H1 (cell line): ENCODE data around the gene DDN. TPM values are rescaled to one million over a fixed set of nuclear protein-coding genes. Genes with fewer than 3 reads are reported as not detected.

Experiments
- CTCF ChIA-PET: fragments of 300-600 bp; sonication (Branson Sonifier 250); formaldehyde crosslinking; loops from one replicate; lab custom pipeline; 2021; ENCODE audit not compliant: partially characterized antibody; lab: Charles Lee
- POLR2A ChIA-PET: fragments of 300-600 bp; sonication (Branson Sonifier 250); formaldehyde crosslinking; loops from one replicate; lab custom pipeline; 2021; ENCODE audit warnings: inconsistent platforms; ENCODE audit not compliant: partially characterized antibody; lab: Charles Lee
- DNase-seq, 2 experiments: peaks; one replicate each; pipeline versions ENCODE4 v3.0.0 to v3.0.0-alpha.2; 2010 to 2022; ENCODE audit warnings: low spot score in 2 of 2, low read depth in 1 of 2, mixed read lengths in 1 of 2
- FAIRE-seq: peaks from 2 replicates; lab custom pipeline; 2011; peaks lifted over from hg19 to GRCh38; lab: Jason Lieb, UNC
- H2AFZ ChIP-seq: 2 replicates; pipeline ENCODE4 v1.8.1; 2012; ENCODE audit warnings: low read length, inconsistent platforms
- H2AK5ac ChIP-seq: 2 replicates; pipeline ENCODE4 v1.6.1; 2013; ENCODE audit warnings: low read depth, low read length
- H2BK120ac ChIP-seq: replicated peaks from 2 replicates; pipeline ENCODE3; 2013; ENCODE audit warnings: low read depth, low read length, inconsistent platforms
- H2BK12ac ChIP-seq: 2 replicates; pipeline ENCODE4 v1.6.1; 2013; ENCODE audit warnings: low read depth, low read length
- H2BK15ac ChIP-seq: 2 replicates; pipeline ENCODE4 v1.6.1; 2013; ENCODE audit warnings: low read length
- H2BK20ac ChIP-seq: 2 replicates; pipeline ENCODE4 v1.6.1; 2013; ENCODE audit warnings: low read length
- H2BK5ac ChIP-seq: 2 replicates; pipeline ENCODE4 v1.6.1; 2013; ENCODE audit warnings: low read depth, low read length
- H3K14ac ChIP-seq: 2 replicates; pipeline ENCODE4 v1.6.1; 2013; ENCODE audit warnings: inconsistent platforms; ENCODE audit not compliant: insufficient read length
- H3K18ac ChIP-seq: 2 replicates; pipeline ENCODE4 v1.6.1; 2013; ENCODE audit warnings: low read length; ENCODE audit errors: extremely low read depth
- H3K23ac ChIP-seq: 2 replicates; pipeline ENCODE4 v1.6.1; 2013; ENCODE audit warnings: inconsistent platforms; ENCODE audit not compliant: insufficient read length
- H3K23me2 ChIP-seq: 2 replicates; pipeline ENCODE4 v1.6.1; 2013; ENCODE audit warnings: low read depth, low read length
- H3K27ac ChIP-seq: 2 replicates; pipeline ENCODE4 v1.6.1; 2011; ENCODE audit warnings: low read depth, low read length, inconsistent platforms
- H3K27me3 ChIP-seq, 4 experiments: replicated peaks in 1 of 4; 1 replicate in 1 of 4; 2 replicates in 3 of 4; pipeline versions ENCODE4 v1.6.1 to v1.8.1; 2011 to 2013; ENCODE audit warnings: low read length in 3 of 4, mild to moderate bottlenecking in 3 of 4, inconsistent platforms in 2 of 4, mixed read lengths in 2 of 4, moderate library complexity in 1 of 4; ENCODE audit not compliant: control insufficient read depth in 3 of 4, insufficient read depth in 3 of 4; ENCODE audit errors: extremely low read depth in 1 of 4
- H3K36me3 ChIP-seq, 4 experiments: 2 replicates each; pipeline versions ENCODE4 v1.6.1 to v1.8.1; 2011 to 2013; ENCODE audit warnings: mild to moderate bottlenecking in 4 of 4, low read length in 3 of 4, moderate library complexity in 2 of 4, control low read depth in 1 of 4, inconsistent platforms in 1 of 4; ENCODE audit not compliant: insufficient read depth in 4 of 4, control insufficient read depth in 2 of 4
- H3K4ac ChIP-seq: replicated peaks from 2 replicates; pipeline ENCODE3; 2013; ENCODE audit warnings: low read length, low read depth, mixed read lengths, inconsistent platforms; ENCODE audit not compliant: insufficient read length
- H3K4me1 ChIP-seq, 4 experiments: replicated peaks in 1 of 4; 1 replicate in 1 of 4; 2 replicates in 3 of 4; pipeline versions ENCODE4 v1.6.1 to v1.8.1; 2011 to 2013; ENCODE audit warnings: low read length in 3 of 4, inconsistent platforms in 2 of 4, mixed read lengths in 1 of 4; ENCODE audit not compliant: insufficient read depth in 4 of 4, control insufficient read depth in 3 of 4
- H3K4me2 ChIP-seq, 2 experiments: 2 replicates each; pipeline versions ENCODE4 v1.6.1 to v1.8.1; 2011 to 2013; ENCODE audit warnings: low read depth in 2 of 2, low read length in 2 of 2, control low read depth in 1 of 2, inconsistent platforms in 1 of 2, mild to moderate bottlenecking in 1 of 2; ENCODE audit not compliant: insufficient read depth in 1 of 2
- H3K4me3 ChIP-seq, 4 experiments: fragments of 200-600, 300-600 bp in 1 of 4; sonication (generic), shearing (Covaris generic), sonication (Bioruptor Twin) in 1 of 4; 2 replicates each; pipeline versions ENCODE4 v1.5.1 to v1.8.1; 2011 to 2016; ENCODE audit warnings: low read length in 4 of 4, low read depth in 3 of 4, control low read depth in 2 of 4, inconsistent platforms in 2 of 4, mild to moderate bottlenecking in 2 of 4, mixed read lengths in 1 of 4, moderate library complexity in 1 of 4; ENCODE audit not compliant: insufficient read depth in 2 of 4; ENCODE audit errors: extremely low read depth in 1 of 4
- H3K56ac ChIP-seq: replicated peaks from 2 replicates; pipeline ENCODE3; 2013; ENCODE audit warnings: low read depth, mild to moderate bottlenecking, mixed read lengths, low read length, inconsistent platforms; ENCODE audit not compliant: insufficient read length
- H3K79me1 ChIP-seq: 2 replicates; pipeline ENCODE4 v1.6.1; 2013; ENCODE audit warnings: low read depth, low read length, control low read depth
- H3K79me2 ChIP-seq, 2 experiments: 2 replicates each; pipeline versions ENCODE4 v1.6.1 to v1.8.1; 2012 to 2013; ENCODE audit warnings: low read length in 2 of 2, mild to moderate bottlenecking in 2 of 2, inconsistent platforms in 1 of 2; ENCODE audit not compliant: insufficient read depth in 2 of 2, control insufficient read depth in 1 of 2
- H3K9ac ChIP-seq, 4 experiments: replicated peaks in 1 of 4; 1 replicate in 1 of 4; 2 replicates in 3 of 4; pipeline versions ENCODE4 v1.6.1 to v1.8.1; 2011 to 2013; ENCODE audit warnings: low read depth in 3 of 4, low read length in 3 of 4, control low read depth in 2 of 4, mild to moderate bottlenecking in 2 of 4, moderate library complexity in 2 of 4, inconsistent platforms in 1 of 4; ENCODE audit errors: extremely low read depth in 1 of 4
- H3K9me3 ChIP-seq, 2 experiments: 2 replicates each; pipeline versions ENCODE4 v1.6.1 to v1.8.1; 2012 to 2013; ENCODE audit warnings: mild to moderate bottlenecking in 2 of 2, moderate library complexity in 2 of 2, control low read depth in 1 of 2, inconsistent platforms in 1 of 2, low read depth in 1 of 2, low read length in 1 of 2, mixed read lengths in 1 of 2; ENCODE audit not compliant: insufficient read depth in 2 of 2
- H4K20me1 ChIP-seq, 2 experiments: replicated peaks in 1 of 2; 2 replicates each; pipeline versions ENCODE3 to v1.8.1; 2011 to 2013; ENCODE audit warnings: inconsistent platforms in 2 of 2, low read length in 2 of 2, mild to moderate bottlenecking in 1 of 2; ENCODE audit not compliant: insufficient read depth in 2 of 2, control insufficient read depth in 1 of 2
- H4K5ac ChIP-seq: 2 replicates; pipeline ENCODE4 v1.6.1; 2013; ENCODE audit warnings: low read length, low read depth, mixed read lengths, inconsistent platforms; ENCODE audit not compliant: insufficient read length
- H4K8ac ChIP-seq: 2 replicates; pipeline ENCODE4 v1.8.0; 2013; ENCODE audit warnings: mild to moderate bottlenecking, moderate library complexity, low read length, inconsistent platforms; ENCODE audit not compliant: insufficient read depth; ENCODE audit errors: extremely low read depth
- H4K91ac ChIP-seq: replicated peaks from 2 replicates; pipeline ENCODE3; 2013; ENCODE audit warnings: low read length, mixed read lengths, inconsistent platforms; ENCODE audit not compliant: insufficient read length
- BCL11A ChIP-seq, 2 experiments: IDR thresholded peaks; one replicate each; pipeline ENCODE4 v1.6.1; 2011; ENCODE audit warnings: low read depth in 2 of 2, low read length in 2 of 2, mild to moderate bottlenecking in 2 of 2
- BRCA1 ChIP-seq: IDR thresholded peaks from 2 replicates; pipeline ENCODE4 v1.6.1; 2012; ENCODE audit warnings: low read depth, low read length, improper control_type of control experiment
- CREB1 ChIP-seq: IDR thresholded peaks from 2 replicates; pipeline ENCODE4 v1.6.1; 2012; ENCODE audit warnings: inconsistent platforms
- HDAC2 ChIP-seq, 2 experiments: fragments of 300-600 bp in 1 of 2; sonication (generic) in 1 of 2; IDR thresholded peaks; 2 replicates each; pipeline ENCODE4 v1.6.1; 2011 to 2012; ENCODE audit warnings: low read depth in 2 of 2, low read length in 2 of 2, mild to moderate bottlenecking in 2 of 2, moderate library complexity in 2 of 2, borderline replicate concordance in 1 of 2, inconsistent platforms in 1 of 2
- JUND ChIP-seq: IDR thresholded peaks from 2 replicates; pipeline ENCODE4 v1.6.1; 2011; ENCODE audit warnings: mild to moderate bottlenecking, improper control_type of control experiment, low read length
- KDM4A ChIP-seq: IDR thresholded peaks from one replicate; pipeline ENCODE4 v1.7.1; 2012; ENCODE audit warnings: low read depth, mild to moderate bottlenecking, moderate library complexity, low read length, inconsistent platforms; ENCODE audit not compliant: severe bottlenecking
- MAFK ChIP-seq: IDR thresholded peaks from 2 replicates; pipeline ENCODE4 v1.6.1; 2012; ENCODE audit warnings: low read depth, mild to moderate bottlenecking, improper control_type of control experiment, low read length
- WGBS, 2 experiments: shearing (Covaris generic) in 1 of 2; methylation state at CpG; one replicate each; pipeline versions ENCODE4 v1.1.6 to v1.1.7; 2013 to 2015; ENCODE audit warnings: low lambda C conversion rate in 2 of 2, mixed read lengths in 2 of 2, inconsistent platforms in 1 of 2, low coverage in 1 of 2, missing lambda C conversion rate in 1 of 2; ENCODE audit not compliant: insufficient replicate concordance in 2 of 2, insufficient coverage in 1 of 2, insufficient read length in 1 of 2; ENCODE audit errors: extremely low coverage in 1 of 2, missing lambda C conversion rate in 1 of 2; 5-methylcytosine and 5-hydroxymethylcytosine counted together
- polyA plus RNA-seq, 7 experiments: library from polyadenylated mRNA; depleted of rRNA in 3 of 7; stranded (reverse) in 5 of 7; unstranded in 2 of 7; fragments of >200 nt in 5 of 7; fragments of 200-250 nt in 2 of 7; gene quantifications; 1 replicate in 5 of 7; 2 replicates in 1 of 7; 4 replicates in 1 of 7; pipeline versions ENCODE4 v1.2.1 to v1.2.3, GENCODE V29; 2011 to 2013; ENCODE audit warnings: missing spikeins in 2 of 7, mixed read lengths in 2 of 7
- total RNA-seq: library from RNA; stranded (reverse); fragmentation: NEBNext Ultra II Directional; extraction: Animal tissue kit (Norgen Biotek cat#: 25700); gene quantifications from 2 replicates; pipeline ENCODE4 v1.2.1, GENCODE V29; 2021

DDN gene
- total and polyA plus RNA-seq, 2 of the 8 experiments (the other 6 are each of a cell fraction or from before 2014, with no cell fraction given) = 0.14 to 0.30 TPM

- 93% methylated on average over 18 of the region's 20 CpGs; no CpG with 5 or more reads in 1 of the 2 experiments for WGBS, 2 experiments
- no peak overlapping the region for H4K5ac ChIP-seq
- peaks cover 55 to 93% (median 84%) of the 10 kb centered on the region in 4 experiments for H3K36me3 ChIP-seq
- no peak for TF ChIP-seq JUND
- TF ChIP-seq HDAC2 (IDR thresholded peaks at IDR 0.05; ENCODE audit: borderline replicate concordance in 1 of 2, low read depth in 2 of 2, low read length in 2 of 2) = no peak
- TF ChIP-seq CREB1 = no peak
- no peak for TF ChIP-seq BCL11A (IDR thresholded peaks at IDR 0.05; ENCODE audit: low read depth in 2 of 2, low read length in 2 of 2)
- no peak for TF ChIP-seq BRCA1
- no peak for TF ChIP-seq MAFK
- no peak for TF ChIP-seq KDM4A
These were observed 39.2 kb upstream of the DDN start for GRCh38 chr12:49038291-49038955.

More at GRCh38 chr12:49038291-49038955, 39.2 kb upstream of the DDN start:
- H2BK20ac ChIP-seq = no peak overlapping the region
- no peak overlapping the region for H2BK15ac ChIP-seq
- H3K4me1 ChIP-seq = no peaks in the 10 kb centered on the region
- peaks cover 11 to 27% of the 10 kb centered on the region in 2 experiments for H4K20me1 ChIP-seq
- CTCF ChIA-PET = interaction anchor here (0.5 to 12.2 kb wide), 10 partner anchors 8 to 323 kb away, joined by 3 to 126 read pairs (median 4); no protein-coding TSS in a partner anchor
- no peak overlapping the region for H3K4ac ChIP-seq
- no peak overlapping the region for H3K14ac ChIP-seq
- H4K8ac ChIP-seq = no peak overlapping the region
- H3K18ac ChIP-seq = no peak overlapping the region
- no peaks in the 10 kb centered on the region for H3K9me3 ChIP-seq
- FAIRE-seq = no peak
- no peaks in the 10 kb centered on the region for H3K79me2 ChIP-seq
- H2AK5ac ChIP-seq = no peak overlapping the region
- H3K56ac ChIP-seq = no peak overlapping the region
- H3K4me3 ChIP-seq = no peak overlapping the region
- H3K9ac ChIP-seq = no peak overlapping the region
- H3K23ac ChIP-seq = no peak overlapping the region
- DNase-seq = no peak
- H3K4me2 ChIP-seq = no peak overlapping the region
- no peak overlapping the region for H2BK120ac ChIP-seq
- no peak overlapping the region for H2BK5ac ChIP-seq
- H3K27me3 ChIP-seq = no peaks in the 10 kb centered on the region
- H3K23me2 ChIP-seq = no peaks in the 10 kb centered on the region
- POLR2A ChIA-PET = interaction anchor here (0.6 to 22.2 kb wide), 7 partner anchors 2 to 375 kb away, joined by 3 to 339 read pairs (median 4); partner anchors contain the start of gene KMT2D
- no peak overlapping the region for H3K27ac ChIP-seq
- no peak overlapping the region for H2BK12ac ChIP-seq
- H3K79me1 ChIP-seq = no peaks in the 10 kb centered on the region; the same call in none of the 2 replicates
- H4K91ac ChIP-seq = no peak overlapping the region
- H2AFZ ChIP-seq = no peak overlapping the region
